ENCODE results near the gene SEPTIN12. TPM values are rescaled to one million over a fixed set of nuclear protein-coding genes. Genes with fewer than 3 reads are reported as not detected.

The SEPTIN12 gene
- total and polyA plus RNA-seq, 2 of the 8 experiments (the other 6 are each of a cell fraction or from before 2014, with no cell fraction given), result 0.24 TPM; not detected in 1

DNA sequence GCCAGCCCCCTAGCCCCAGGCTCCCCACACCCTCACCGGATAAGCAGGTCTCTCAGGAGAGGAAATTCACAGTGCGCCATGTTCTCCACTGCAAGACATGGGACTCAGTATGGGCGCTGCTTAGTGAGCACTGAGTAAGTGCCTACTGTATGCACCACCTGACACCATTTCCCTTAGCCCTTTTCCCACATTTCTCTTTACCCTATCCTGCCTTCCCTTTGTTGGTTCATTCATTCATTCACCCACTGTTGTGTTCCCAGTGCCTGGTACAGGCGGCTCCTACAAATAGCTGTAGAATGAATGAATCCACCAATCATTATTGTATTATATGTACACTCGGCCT lies 10.1 kb downstream of the SEPTIN12 start:
- H3K9ac ChIP-seq (replicated peaks in 1 of 4; ENCODE audit: extremely low read depth in 1 of 4, low read depth in 3 of 4, low read length in 3 of 4), result no peak overlapping the region
- H3K9me3 ChIP-seq (ENCODE audit: insufficient read depth in 2 of 2, low read depth in 1 of 2, low read length in 1 of 2), result no peaks in the 10 kb centered on the region
- H2BK20ac ChIP-seq (ENCODE audit: low read length), result no peak overlapping the region
- no peak for DNase-seq (ENCODE audit: low read depth in 1 of 2, low spot score in 2 of 2)
- no peak overlapping the region for H3K14ac ChIP-seq (ENCODE audit: insufficient read length)
- no peak overlapping the region for H2AFZ ChIP-seq (ENCODE audit: low read length)
- no peaks in the 10 kb centered on the region for H4K20me1 ChIP-seq (replicated peaks in 1 of 2; ENCODE audit: control insufficient read depth in 1 of 2, insufficient read depth in 2 of 2, low read length in 2 of 2)
- no peak overlapping the region for H3K27ac ChIP-seq (ENCODE audit: low read depth, low read length)
- no peaks in the 10 kb centered on the region for H3K79me1 ChIP-seq (ENCODE audit: low read depth, low read length)
- no peak overlapping the region for H4K91ac ChIP-seq (replicated peaks; ENCODE audit: insufficient read length, low read length)
- H3K36me3 ChIP-seq (ENCODE audit: control insufficient read depth in 2 of 4, insufficient read depth in 4 of 4, low read length in 3 of 4), result no peaks in the 10 kb centered on the region
- H3K23ac ChIP-seq (ENCODE audit: insufficient read length), result no peak overlapping the region
- H3K4me3 ChIP-seq (ENCODE audit: extremely low read depth in 1 of 4, insufficient read depth in 2 of 4, low read depth in 3 of 4, low read length in 4 of 4), result no peak overlapping the region
- no peak overlapping the region for H2BK15ac ChIP-seq (ENCODE audit: low read length)
- no peak overlapping the region for H3K18ac ChIP-seq (ENCODE audit: extremely low read depth, low read length)
- no peak overlapping the region for H4K5ac ChIP-seq (ENCODE audit: insufficient read length, low read depth, low read length)
- ChIA-PET CTCF (ENCODE audit: partially characterized antibody) (interaction anchor here (0.6 to 1.2 kb wide), 2 partner anchors 10 to 11 kb away, joined by 3 to 4 read pairs; partner anchors contain the start of gene SEPTIN12), POLR2A (ENCODE audit: partially characterized antibody) (interaction anchor here (0.9 to 1.6 kb wide), 2 partner anchors 12 to 78 kb away, joined by 3 read pairs; no protein-coding TSS in a partner anchor)
- H3K79me2 ChIP-seq (ENCODE audit: control insufficient read depth in 1 of 2, insufficient read depth in 2 of 2, low read length in 2 of 2), result no peaks in the 10 kb centered on the region
- H2BK12ac ChIP-seq (ENCODE audit: low read depth, low read length), result no peak overlapping the region
- WGBS, 2 experiments (ENCODE audit: extremely low coverage in 1 of 2, insufficient coverage in 1 of 2, insufficient read length in 1 of 2, insufficient replicate concordance in 2 of 2, low coverage in 1 of 2, low lambda C conversion rate in 2 of 2, missing lambda C conversion rate in 1 of 2), result 85% methylated on average over 5 of the region's 5 CpGs; no CpG with 5 or more reads in 1 of the 2 experiments
- no peak overlapping the region for H3K4me2 ChIP-seq (ENCODE audit: insufficient read depth in 1 of 2, low read depth in 2 of 2, low read length in 2 of 2)
- no peak overlapping the region for H3K4ac ChIP-seq (replicated peaks; ENCODE audit: insufficient read length, low read depth, low read length)
- no peaks in the 10 kb centered on the region for H3K4me1 ChIP-seq (replicated peaks in 1 of 4; ENCODE audit: control insufficient read depth in 3 of 4, insufficient read depth in 4 of 4, low read length in 3 of 4)
- no peak overlapping the region for H3K56ac ChIP-seq (replicated peaks; ENCODE audit: insufficient read length, low read depth, low read length)
- no peak overlapping the region for H2BK5ac ChIP-seq (ENCODE audit: low read depth, low read length)
- H4K8ac ChIP-seq (ENCODE audit: extremely low read depth, insufficient read depth, low read length), result no peak overlapping the region
- H2AK5ac ChIP-seq (ENCODE audit: low read depth, low read length), result no peak overlapping the region
- no peaks in the 10 kb centered on the region for H3K27me3 ChIP-seq (replicated peaks in 1 of 4; ENCODE audit: control insufficient read depth in 3 of 4, extremely low read depth in 1 of 4, insufficient read depth in 3 of 4, low read length in 3 of 4)
- FAIRE-seq, result no peak
- H3K23me2 ChIP-seq (ENCODE audit: low read depth, low read length), result 0 out of 2 replicates have a peak, but pooled peaks cover 2% of the 10 kb centered on the region
- H2BK120ac ChIP-seq (replicated peaks; ENCODE audit: low read depth, low read length), result no peak overlapping the region
- no peak for TF ChIP-seq HDAC6 (IDR thresholded peaks at IDR 0.05; ENCODE audit: low read depth, low read length)

All from H1 (cell line).